IMR-90 (cell line): ENCODE data around the gene BTBD18. TPM values are rescaled to one million over a fixed set of nuclear protein-coding genes. Genes with fewer than 3 reads are reported as not detected.
A peak's percentile ranks its signal among the peaks of the same experiment; 100 is the strongest.

Source experiments
- ATAC-seq: fragments of 200-7000 bp; cut with Tn5 transposase; 2 replicates; pipeline ENCODE4 v1.9.1; 2020; ENCODE audit warnings: low read depth, mild to moderate bottlenecking, moderate library complexity
- BruUV-seq: library from RNA; stranded (reverse); fragments of 400-500 nt; replicated peaks from 2 replicates; lab custom pipeline; 2021; lab: Mats Ljungman, UMichigan
- CTCF ChIA-PET: fragments of 300-600 bp; formaldehyde crosslinking; extraction: SDS; loops from one replicate; lab custom pipeline; 2021; ENCODE audit warnings: antibody characterized with exemption; lab: Yijun Ruan, JAX
- POLR2A ChIA-PET: fragments of 300-600 bp; sonication (Branson Sonifier 250); formaldehyde crosslinking; loops from one replicate; lab custom pipeline; 2022; ENCODE audit warnings: antibody characterized with exemption; ENCODE audit not compliant: unreplicated experiment; lab: Charles Lee
- DNase-seq: peaks from one replicate; pipeline ENCODE4 v3.0.0; 2013
- H2AFZ ChIP-seq: replicated peaks from 2 replicates; pipeline ENCODE3; 2013; ENCODE audit warnings: low read length, mild to moderate bottlenecking; ENCODE audit not compliant: poor library complexity
- H2AK5ac ChIP-seq: 2 replicates; pipeline ENCODE4 v1.6.1; 2013; ENCODE audit warnings: low read depth, low read length, inconsistent platforms
- H2AK9ac ChIP-seq: replicated peaks from 2 replicates; pipeline ENCODE3; 2013; ENCODE audit warnings: mild to moderate bottlenecking, low read depth, low read length, moderate library complexity; ENCODE audit not compliant: poor library complexity
- H2BK120ac ChIP-seq: 2 replicates; pipeline ENCODE4 v1.6.1; 2013; ENCODE audit warnings: low read depth, low read length, inconsistent platforms
- H2BK15ac ChIP-seq: 3 replicates; pipeline ENCODE4 v1.6.1; 2013; ENCODE audit warnings: low read depth, low read length, inconsistent platforms
- H2BK20ac ChIP-seq: 2 replicates; pipeline ENCODE4 v1.6.1; 2013; ENCODE audit warnings: low read depth, mild to moderate bottlenecking, inconsistent platforms, low read length, moderate library complexity
- H2BK5ac ChIP-seq: 2 replicates; pipeline ENCODE4 v1.6.1; 2013; ENCODE audit warnings: mild to moderate bottlenecking, low read depth, low read length, inconsistent platforms; ENCODE audit not compliant: poor library complexity, severe bottlenecking
- H3K14ac ChIP-seq: replicated peaks from 2 replicates; pipeline ENCODE4 v1.6.1; 2013; ENCODE audit warnings: low read depth, low read length, inconsistent platforms
- H3K18ac ChIP-seq: 2 replicates; pipeline ENCODE4 v1.6.1; 2013; ENCODE audit warnings: low read depth, low read length, control low read depth
- H3K23ac ChIP-seq: 2 replicates; pipeline ENCODE4 v1.6.1; 2013; ENCODE audit warnings: low read depth, low read length, inconsistent platforms
- H3K27ac ChIP-seq: 2 replicates; pipeline ENCODE4 v1.5.1; 2013; ENCODE audit warnings: mild to moderate bottlenecking, control low read depth, low read length; ENCODE audit not compliant: insufficient read depth
- H3K27me3 ChIP-seq: 2 replicates; pipeline ENCODE4 v1.6.1; 2013; ENCODE audit warnings: low read length; ENCODE audit not compliant: control insufficient read depth, insufficient read depth
- H3K36me3 ChIP-seq: 2 replicates; pipeline ENCODE4 v1.6.1; 2013; ENCODE audit warnings: low read length, mixed read lengths; ENCODE audit not compliant: control insufficient read depth, insufficient read depth
- H3K4ac ChIP-seq: 2 replicates; pipeline ENCODE4 v1.6.1; 2013; ENCODE audit warnings: low read depth, low read length, inconsistent platforms
- H3K4me1 ChIP-seq: 2 replicates; pipeline ENCODE4 v1.6.1; 2013; ENCODE audit warnings: low read length, mixed read lengths; ENCODE audit not compliant: control insufficient read depth, insufficient read depth
- H3K4me2 ChIP-seq: 2 replicates; pipeline ENCODE4 v1.6.1; 2013; ENCODE audit warnings: low read depth, mild to moderate bottlenecking, control low read depth, low read length, moderate library complexity
- H3K4me3 ChIP-seq: 2 replicates; pipeline ENCODE4 v1.5.1; 2013; ENCODE audit warnings: low read depth, mild to moderate bottlenecking, control low read depth, low read length, moderate library complexity; ENCODE audit not compliant: insufficient read depth
- H3K56ac ChIP-seq: 2 replicates; pipeline ENCODE4 v1.6.1; 2013; ENCODE audit warnings: low read length, inconsistent platforms; ENCODE audit not compliant: insufficient read depth; ENCODE audit errors: extremely low read depth
- H3K79me1 ChIP-seq, 2 experiments: 2 replicates each; pipeline ENCODE4 v1.6.1; 2013; ENCODE audit warnings: low read length in 2 of 2, inconsistent platforms in 1 of 2, low read depth in 1 of 2
- H3K9ac ChIP-seq: 2 replicates; pipeline ENCODE4 v1.6.1; 2013; ENCODE audit warnings: low read depth, low read length, control low read depth
- H3K9me1 ChIP-seq: 2 replicates; pipeline ENCODE4 v1.6.1; 2013; ENCODE audit warnings: low read length, inconsistent platforms; ENCODE audit not compliant: insufficient read depth
- H3K9me3 ChIP-seq: 2 replicates; pipeline ENCODE4 v1.6.1; 2013; ENCODE audit warnings: low read length; ENCODE audit not compliant: control insufficient read depth, insufficient read depth
- H4K20me1 ChIP-seq: 2 replicates; pipeline ENCODE4 v1.6.1; 2013; ENCODE audit warnings: low read length, inconsistent platforms; ENCODE audit not compliant: insufficient read depth
- H4K5ac ChIP-seq: 2 replicates; pipeline ENCODE4 v1.6.1; 2013; ENCODE audit warnings: mild to moderate bottlenecking, low read depth, low read length, control low read depth
- H4K8ac ChIP-seq, 2 experiments: 2 replicates each; pipeline ENCODE4 v1.6.1; 2013; ENCODE audit warnings: low read depth in 2 of 2, low read length in 2 of 2, control low read depth in 1 of 2, inconsistent platforms in 1 of 2
- H4K91ac ChIP-seq: 2 replicates; pipeline ENCODE4 v1.6.1; 2013; ENCODE audit warnings: low read depth, low read length, inconsistent platforms; ENCODE audit not compliant: insufficient read depth
- BHLHE40 ChIP-seq: fragments of 150-350 bp; IDR thresholded peaks from 2 replicates; pipeline ENCODE4 v1.6.1; 2016; ENCODE audit warnings: mild to moderate bottlenecking, low read depth, low read length
- CEBPB ChIP-seq: IDR thresholded peaks from 2 replicates; pipeline ENCODE4 v1.6.1; 2012; ENCODE audit warnings: low read depth, low read length, improper control_type of control experiment
- MAFK ChIP-seq: IDR thresholded peaks from 2 replicates; pipeline ENCODE4 v1.6.1; 2012; ENCODE audit warnings: low read depth, low read length, improper control_type of control experiment
- RAD21 ChIP-seq: IDR thresholded peaks from 2 replicates; pipeline ENCODE4 v1.6.1; 2012; ENCODE audit warnings: low read length, improper control_type of control experiment
- SMC3 ChIP-seq: fragments of 150-350 bp; IDR thresholded peaks from 2 replicates; pipeline ENCODE4 v1.6.1; 2016; ENCODE audit warnings: low read depth, mild to moderate bottlenecking, antibody characterized with exemption, low read length, moderate library complexity
- WGBS, 2 experiments: methylation state at CpG; one replicate each; pipeline versions ENCODE4 v1.1.5 to v1.1.7; 2013; ENCODE audit warnings: missing lambda C conversion rate in 2 of 2; ENCODE audit not compliant: insufficient read length in 1 of 2; ENCODE audit errors: extremely low coverage in 2 of 2; 5-methylcytosine and 5-hydroxymethylcytosine counted together
- dilution Hi-C: fragments of 300-500 bp; cut with HindIII; formaldehyde crosslinking; loops from one replicate; pipeline ENCODE4 v1.14.3; 2018; ENCODE audit warnings: low sequenced_read_pairs; ENCODE audit not compliant: unreplicated experiment
- in situ Hi-C: fragments of 300-500 bp; cut with MboI; formaldehyde crosslinking; loops from 3 replicates; pipeline ENCODE4 v1.14.3; 2019; ENCODE audit warnings: low sequenced_read_pairs, inconsistent platforms, mixed read lengths
- intact Hi-C: fragments of 100-400 bp; cut with micrococcal nuclease; formaldehyde crosslinking; loops from 2 replicates; pipeline ENCODE4 v1.10.0; 2022
- polyA plus RNA-seq, 3 experiments: library from polyadenylated mRNA; depleted of rRNA; stranded (reverse); fragments of >200 nt; gene quantifications; 2 replicates each; pipeline ENCODE4 v1.2.3, GENCODE V29; 2012; ENCODE audit warnings: low replicate concordance in 1 of 3
- total RNA-seq: library from RNA; depleted of rRNA; stranded (reverse); fragments of >200 nt; gene quantifications from 2 replicates; pipeline ENCODE4 v1.2.3, GENCODE V29; 2012
- TF ChIP-seq, protein P1 (sequence below): conservative IDR thresholded peaks from 2 replicates; pipeline ENCODE4 v1.5.1; 2012; ENCODE audit warnings: mild to moderate bottlenecking, low read depth, low read length, improper control_type of control experiment
- TF ChIP-seq, protein P2 (sequence below): fragments of 150-350 bp; IDR thresholded peaks from 2 replicates; pipeline ENCODE4 v1.6.1; 2016; ENCODE audit warnings: low read depth, mild to moderate bottlenecking, low read length, moderate library complexity, borderline replicate concordance

Gene BTBD18
- total and polyA plus RNA-seq, 2 of the 4 experiments (the other 2 are of a cell fraction), result not detected

DNA sequence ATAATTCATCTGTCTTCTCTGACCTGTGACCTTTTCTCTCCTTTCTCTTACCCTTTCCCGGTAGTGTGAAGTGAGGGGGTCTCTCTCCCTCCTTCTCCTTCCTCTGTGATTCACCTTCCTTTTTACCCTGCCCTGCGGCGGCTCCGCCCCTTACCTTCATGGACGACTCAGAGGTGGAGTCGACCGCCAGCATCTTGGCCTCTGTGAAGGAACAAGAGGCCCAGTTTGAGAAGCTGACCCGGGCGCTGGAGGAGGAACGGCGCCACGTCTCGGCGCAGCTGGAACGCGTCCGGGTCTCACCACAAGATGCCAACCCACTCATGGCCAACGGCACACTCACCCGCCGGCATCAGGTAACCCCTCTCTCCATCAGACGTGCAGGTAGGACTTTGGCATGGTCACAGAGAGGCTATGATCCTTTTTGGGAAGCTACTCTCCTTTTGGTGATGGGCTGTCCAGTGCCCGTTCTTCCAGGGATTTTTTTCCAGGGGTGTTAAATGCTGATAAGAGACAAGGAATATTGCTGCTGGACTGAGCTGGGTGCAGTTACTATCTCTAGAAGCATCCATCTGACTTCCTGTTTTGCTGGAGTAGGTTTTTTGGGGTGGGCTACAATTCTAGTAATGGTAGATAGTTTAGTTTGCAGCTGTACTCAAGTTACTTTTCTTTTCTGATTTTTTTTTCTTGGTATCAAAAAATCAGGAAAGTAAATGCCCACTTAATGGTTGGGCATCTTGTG is 39.9 kb upstream of the BTBD18 start:
- 0 out of 2 replicates have a peak overlapping the region, but pooled peaks have one; percentile 17 for H3K23ac ChIP-seq
- in situ Hi-C loops, result no loop called here
- TF ChIP-seq BHLHE40 (no peak), MAFK (no peak), RAD21 (no peak), CEBPB (no peak), SMC3 (no peak)
- TF ChIP-seq, protein P1, sequence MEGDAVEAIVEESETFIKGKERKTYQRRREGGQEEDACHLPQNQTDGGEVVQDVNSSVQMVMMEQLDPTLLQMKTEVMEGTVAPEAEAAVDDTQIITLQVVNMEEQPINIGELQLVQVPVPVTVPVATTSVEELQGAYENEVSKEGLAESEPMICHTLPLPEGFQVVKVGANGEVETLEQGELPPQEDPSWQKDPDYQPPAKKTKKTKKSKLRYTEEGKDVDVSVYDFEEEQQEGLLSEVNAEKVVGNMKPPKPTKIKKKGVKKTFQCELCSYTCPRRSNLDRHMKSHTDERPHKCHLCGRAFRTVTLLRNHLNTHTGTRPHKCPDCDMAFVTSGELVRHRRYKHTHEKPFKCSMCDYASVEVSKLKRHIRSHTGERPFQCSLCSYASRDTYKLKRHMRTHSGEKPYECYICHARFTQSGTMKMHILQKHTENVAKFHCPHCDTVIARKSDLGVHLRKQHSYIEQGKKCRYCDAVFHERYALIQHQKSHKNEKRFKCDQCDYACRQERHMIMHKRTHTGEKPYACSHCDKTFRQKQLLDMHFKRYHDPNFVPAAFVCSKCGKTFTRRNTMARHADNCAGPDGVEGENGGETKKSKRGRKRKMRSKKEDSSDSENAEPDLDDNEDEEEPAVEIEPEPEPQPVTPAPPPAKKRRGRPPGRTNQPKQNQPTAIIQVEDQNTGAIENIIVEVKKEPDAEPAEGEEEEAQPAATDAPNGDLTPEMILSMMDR, result no peak
- TF ChIP-seq, protein P2, sequence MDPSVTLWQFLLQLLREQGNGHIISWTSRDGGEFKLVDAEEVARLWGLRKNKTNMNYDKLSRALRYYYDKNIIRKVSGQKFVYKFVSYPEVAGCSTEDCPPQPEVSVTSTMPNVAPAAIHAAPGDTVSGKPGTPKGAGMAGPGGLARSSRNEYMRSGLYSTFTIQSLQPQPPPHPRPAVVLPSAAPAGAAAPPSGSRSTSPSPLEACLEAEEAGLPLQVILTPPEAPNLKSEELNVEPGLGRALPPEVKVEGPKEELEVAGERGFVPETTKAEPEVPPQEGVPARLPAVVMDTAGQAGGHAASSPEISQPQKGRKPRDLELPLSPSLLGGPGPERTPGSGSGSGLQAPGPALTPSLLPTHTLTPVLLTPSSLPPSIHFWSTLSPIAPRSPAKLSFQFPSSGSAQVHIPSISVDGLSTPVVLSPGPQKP, result no peak
- H2BK5ac ChIP-seq, result no peak overlapping the region
- BruUV-seq, result no TSS peak
- no peak overlapping the region for H2AK5ac ChIP-seq
- no peak overlapping the region for H4K8ac ChIP-seq
- no peak overlapping the region for H3K4ac ChIP-seq
- CTCF ChIA-PET, result interaction anchor here (1.0 kb wide), 1 partner anchor 9 kb away, joined by 4 read pairs; no protein-coding TSS in a partner anchor
- POLR2A ChIA-PET, result no interaction called here
- H3K9me1 ChIP-seq, result peaks cover 15% of the 10 kb centered on the region
- H2BK20ac ChIP-seq, result no peak overlapping the region
- H3K4me2 ChIP-seq, result no peak overlapping the region
- no peak overlapping the region for H3K18ac ChIP-seq
- no peak overlapping the region for H2BK15ac ChIP-seq
- no peak overlapping the region for H3K9ac ChIP-seq
- dilution Hi-C loops, result no loop called here
- no peak overlapping the region for H4K5ac ChIP-seq
- H3K56ac ChIP-seq, result no peak overlapping the region
- no peaks in the 10 kb centered on the region for H3K27me3 ChIP-seq
- 0 out of 2 replicates have a peak overlapping the region, but pooled peaks have one; percentile 25 for H3K14ac ChIP-seq
- intact Hi-C loops, result no loop called here
- ATAC-seq (no peak), DNase-seq (no peak)
- no peak overlapping the region for H4K91ac ChIP-seq
- H2AFZ ChIP-seq, result peak overlapping the region; percentile 27
- H4K20me1 ChIP-seq, result peaks cover 81% of the 10 kb centered on the region
- no peak overlapping the region for H3K4me3 ChIP-seq
- H3K36me3 ChIP-seq, result peaks cover 31% of the 10 kb centered on the region
- no peak overlapping the region for H2AK9ac ChIP-seq
- H3K27ac ChIP-seq, result no peak overlapping the region
- H2BK120ac ChIP-seq, result no peak overlapping the region
- WGBS, 2 experiments, result 94% methylated on average over 7 of the region's 22 CpGs; no CpG with 5 or more reads in 1 of the 2 experiments
- H3K4me1 ChIP-seq, result peaks cover 13% of the 10 kb centered on the region
- H3K79me1 ChIP-seq, result peaks cover 23 to 75% of the 10 kb centered on the region in 2 experiments; a peak in 3 of 4 replicates
- no peaks in the 10 kb centered on the region for H3K9me3 ChIP-seq
